GM21576 (cell line): ENCODE measurements around the gene TFPI.

ENCODE experiments used
- ATAC-seq: cut with Tn5 transposase; IDR thresholded peaks from one replicate; pipeline ENCODE4 v1.9.1; 2021; ENCODE audit warnings: mild to moderate bottlenecking, moderate library complexity; ENCODE audit not compliant: unreplicated experiment

The TFPI gene

DNA sequence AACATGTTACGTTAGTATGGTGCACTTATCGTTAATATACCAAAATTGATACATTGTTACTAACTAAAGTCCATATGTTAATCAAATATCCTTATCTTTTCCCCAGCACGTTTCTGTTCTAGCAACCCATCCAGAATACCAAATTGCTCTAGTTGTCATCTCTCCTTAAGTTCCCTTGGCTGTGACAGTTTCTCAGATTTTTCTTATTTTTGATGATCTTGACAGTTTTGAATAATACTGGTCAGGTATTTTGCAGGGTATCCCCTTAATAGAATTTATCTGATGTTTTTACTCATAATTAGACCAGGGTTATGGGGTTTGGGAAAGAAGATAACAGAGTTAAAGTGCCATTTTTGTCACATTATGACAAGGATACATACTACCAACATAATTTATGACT lies 47.8 kb downstream of the TFPI start:
- ATAC-seq: no peak

- no peak for ATAC-seq
Measured at GRCh38 chr2:187505065-187505672, 49.1 kb downstream of the TFPI start.

- ATAC-seq: no peak
Measured at GRCh38 chr2:187504312-187504921, 49.8 kb downstream of the TFPI start.

DNA sequence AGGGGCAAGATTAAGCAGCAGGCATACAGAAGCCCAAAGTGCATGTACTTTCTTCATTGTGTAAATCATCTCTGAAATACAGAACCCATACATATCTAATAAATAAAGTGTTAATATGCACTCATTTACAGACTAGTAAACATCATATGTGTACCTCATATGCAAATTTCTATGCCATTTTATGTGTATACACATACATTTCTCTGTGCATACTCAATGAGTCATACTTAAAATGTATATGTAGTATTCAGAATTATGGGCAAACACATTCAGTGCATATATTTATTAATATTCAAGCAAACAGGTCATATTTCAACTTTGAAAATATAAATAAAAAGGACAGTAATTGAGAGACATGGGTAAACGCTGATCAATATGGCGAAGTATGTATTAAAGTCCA lies 50.5 kb downstream of the TFPI start:
- no peak for ATAC-seq

GRCh38 chr2:187502467-187502866 lies 51.8 kb downstream of the TFPI start:
- no peak for ATAC-seq

DNA sequence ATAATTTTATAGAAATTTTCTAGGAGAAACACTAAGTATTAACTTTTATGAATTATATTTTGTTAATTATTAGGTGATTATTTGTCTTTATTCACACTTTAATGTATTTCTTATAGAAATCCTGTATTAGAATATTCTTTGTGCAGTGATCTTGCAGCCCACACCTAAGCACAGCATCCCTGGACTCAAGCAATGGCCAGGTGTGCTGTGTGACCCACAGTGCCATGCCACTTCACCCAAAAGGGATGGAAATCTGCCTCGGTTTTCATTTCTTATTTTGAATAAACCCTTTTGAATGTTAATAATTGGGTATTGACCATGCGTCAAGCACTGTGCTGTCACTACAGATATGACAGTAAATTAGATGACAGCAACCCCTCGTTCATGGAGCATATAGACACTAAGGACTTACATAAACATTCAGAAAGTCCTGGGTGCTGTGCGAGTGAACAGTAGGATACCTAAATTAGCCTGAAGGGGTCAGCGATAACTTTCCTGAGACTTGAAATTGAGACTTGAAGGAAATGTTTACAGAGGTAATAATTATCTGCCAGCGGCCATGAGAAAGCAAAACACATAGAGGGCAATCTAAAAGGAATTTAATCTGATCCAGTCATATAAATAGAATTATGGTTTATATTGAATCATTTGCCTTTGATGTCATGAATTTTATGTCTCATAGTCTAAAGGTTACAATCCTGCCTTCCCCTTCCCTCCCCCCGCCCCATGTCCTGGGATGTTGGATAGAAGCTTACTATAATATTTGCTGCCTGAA lies 53.5 kb downstream of the TFPI start:
- no peak for ATAC-seq

- peak; percentile 84 for ATAC-seq
Measured at GRCh38 chr2:187499941-187500532, 54.2 kb downstream of the TFPI start.

- no peak for ATAC-seq
Measured at GRCh38 chr2:187497858-187498463, 56.3 kb downstream of the TFPI start.

DNA sequence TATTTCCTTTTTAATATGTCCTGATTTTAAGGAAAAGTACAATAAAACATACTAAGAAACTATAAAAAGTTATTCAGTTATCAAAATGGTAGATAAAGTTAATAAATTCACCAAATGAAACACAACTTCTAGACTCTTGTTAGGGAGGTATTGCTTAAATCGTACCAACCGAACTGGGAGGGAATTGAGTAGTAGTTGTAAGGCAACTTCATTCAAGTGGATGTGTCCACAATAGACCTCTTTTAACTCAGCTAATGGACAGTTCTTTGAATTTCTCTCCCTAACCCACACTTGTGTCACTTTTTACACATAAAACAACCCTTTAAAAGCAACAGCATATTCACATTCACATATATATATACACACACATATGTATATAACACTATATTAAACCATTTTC lies 57.1 kb downstream of the TFPI start:
- ATAC-seq: no peak

GRCh38 chr2:187495324-187495723 lies 58.9 kb downstream of the TFPI start:
- no peak for ATAC-seq

- no peak for ATAC-seq
Measured at GRCh38 chr2:187493877-187494568, 60.2 kb downstream of the TFPI start.

DNA sequence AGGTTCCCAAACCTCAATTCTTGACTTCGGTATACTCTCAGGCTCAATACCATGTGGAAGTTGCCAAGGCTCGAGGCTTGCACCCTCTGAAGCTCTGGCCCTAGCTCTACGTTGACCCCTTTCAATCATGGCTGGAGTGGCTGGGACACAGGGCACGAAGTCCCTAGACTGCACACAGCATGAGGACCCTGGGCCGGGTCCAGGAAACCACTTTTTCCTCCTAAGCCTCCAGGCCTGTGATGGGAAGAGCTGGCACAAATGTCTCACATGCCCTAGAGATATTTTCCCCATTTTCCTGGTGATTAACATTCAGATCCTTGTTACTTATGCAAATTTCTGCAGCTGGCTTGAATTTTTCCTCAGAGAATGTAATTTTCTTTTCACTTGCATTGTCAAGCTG lies 61.1 kb downstream of the TFPI start:
- no peak for ATAC-seq

DNA sequence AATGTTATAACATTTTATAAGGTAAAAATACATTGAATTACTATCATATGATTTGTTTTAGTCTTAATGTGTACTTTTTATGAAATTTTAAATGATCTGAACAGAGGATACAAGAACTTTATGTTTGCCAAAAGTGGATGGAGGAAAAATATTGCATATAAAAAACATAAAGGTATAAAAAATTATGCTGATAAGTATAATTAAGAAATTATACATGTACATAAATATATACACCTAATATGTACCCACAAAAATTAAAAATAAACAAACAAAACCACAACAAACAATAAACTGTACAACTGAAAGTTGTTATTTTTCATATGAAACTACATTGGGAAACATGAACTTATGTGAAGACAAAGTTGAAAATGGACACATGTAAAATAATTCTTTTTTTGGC lies 68.0 kb downstream of the TFPI start:
- no peak for ATAC-seq

- ATAC-seq: no peak
Measured at GRCh38 chr2:187485523-187485922, 68.7 kb downstream of the TFPI start.

DNA sequence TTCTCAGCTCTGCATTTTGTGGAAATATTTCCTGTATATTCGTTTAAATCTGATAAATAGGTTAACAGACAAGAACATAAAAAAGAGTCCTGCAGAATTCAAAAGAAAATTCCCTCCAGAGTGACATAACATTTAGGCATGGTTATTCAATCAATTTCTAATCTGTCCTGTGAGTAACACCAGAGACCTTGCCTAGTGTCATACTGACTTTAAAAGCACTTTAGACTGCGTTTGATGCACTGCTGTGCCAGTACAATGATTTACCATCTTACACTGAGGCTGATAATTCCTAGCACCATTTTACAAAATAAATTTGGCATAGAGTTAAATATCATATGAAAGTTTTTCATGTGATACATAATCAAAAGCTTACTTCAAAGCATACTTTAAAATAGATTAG lies 70.7 kb downstream of the TFPI start:
- no peak for ATAC-seq

- ATAC-seq: peak; percentile 77
Measured at GRCh38 chr2:187482796-187483195, 71.4 kb downstream of the TFPI start.

DNA sequence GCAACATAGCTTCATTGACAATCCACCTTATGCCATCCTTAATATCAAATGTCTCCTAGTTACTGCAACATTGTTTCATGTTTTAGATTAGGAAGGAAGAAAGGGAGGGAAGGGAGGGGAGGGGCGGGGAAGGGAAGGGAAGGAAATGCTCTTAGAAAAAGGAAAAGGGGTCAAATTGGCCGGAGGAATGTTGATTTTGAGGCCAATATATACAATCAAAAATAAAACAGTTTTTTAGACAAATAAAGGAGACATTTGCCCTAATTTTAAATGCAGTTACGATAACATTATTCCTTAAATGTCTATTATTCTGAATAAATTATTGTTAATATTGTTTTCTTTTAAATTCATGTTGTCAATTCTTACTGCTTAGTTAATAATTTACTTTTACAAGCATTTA lies 72.7 kb downstream of the TFPI start:
- ATAC-seq: no peak

DNA sequence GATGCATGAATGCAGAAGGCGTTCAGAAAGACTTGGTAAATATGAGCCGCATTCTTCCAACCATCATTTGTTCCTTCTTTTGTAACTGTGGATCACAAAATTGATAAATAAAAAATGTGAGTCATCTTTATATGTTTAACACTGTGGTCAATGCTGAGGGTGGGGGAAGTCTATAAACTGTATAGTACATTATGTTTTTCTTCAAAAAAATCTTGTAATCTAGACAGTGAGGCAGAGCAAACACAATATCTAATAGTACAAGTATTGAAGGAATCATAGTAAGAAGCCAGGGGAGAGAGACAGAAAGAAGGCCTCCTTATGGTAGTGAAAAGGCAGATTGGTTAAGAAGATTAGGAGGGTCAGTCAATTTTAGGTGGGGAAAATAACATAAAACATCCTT lies 75.5 kb downstream of the TFPI start:
- ATAC-seq: no peak

DNA sequence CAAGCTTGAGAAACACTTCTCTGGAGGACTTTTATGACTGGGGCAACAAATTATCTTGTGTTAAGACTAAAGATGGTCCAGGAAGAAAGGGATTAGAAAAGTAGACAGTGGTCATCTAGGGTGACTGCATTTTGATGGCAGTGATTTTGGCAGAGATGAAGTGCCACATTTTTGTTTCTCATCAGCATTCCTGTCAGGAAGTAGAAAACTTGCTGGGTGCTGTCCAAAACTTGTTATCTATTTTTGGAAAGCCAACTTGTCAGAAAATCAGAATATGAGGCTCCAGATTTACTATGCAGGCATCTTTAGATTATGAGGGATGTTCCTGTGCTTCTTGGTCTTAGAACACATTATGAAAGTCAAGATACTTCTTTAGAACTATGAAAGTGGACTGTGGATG lies 77.2 kb downstream of the TFPI start:
- ATAC-seq: no peak

GRCh38 chr2:187475499-187476248 lies 78.6 kb downstream of the TFPI start:
- ATAC-seq: peak; percentile 81
